Liver (tissue), 9 donors: Measurements from ENCODE around the gene DNAJC2. TPM values are rescaled to one million over a fixed set of nuclear protein-coding genes. Genes with fewer than 3 reads are reported as not detected.

Experiments
- DNase-seq: peaks from one replicate; pipeline ENCODE4 v3.0.0-alpha.2; 2017; ENCODE audit warnings: low spot score
- H3K27ac ChIP-seq, 2 donors: one replicate each; pipeline ENCODE4 v1.7.0; 2013; ENCODE audit warnings: inconsistent platforms in 2 of 2, low read length in 2 of 2, control low read depth in 1 of 2, low read depth in 1 of 2, mild to moderate bottlenecking in 1 of 2
- H3K27me3 ChIP-seq, 4 donors: one replicate each; pipeline versions ENCODE4 v1.6.1 to v1.7.0; 2013; ENCODE audit warnings: low read length in 3 of 4, inconsistent platforms in 1 of 4, mild to moderate bottlenecking in 1 of 4, moderate library complexity in 1 of 4; ENCODE audit not compliant: control insufficient read depth in 4 of 4, insufficient read depth in 4 of 4
- H3K36me3 ChIP-seq, 4 donors: one replicate each; pipeline versions ENCODE4 v1.6.1 to v1.7.0; 2013; ENCODE audit warnings: low read length in 3 of 4, mild to moderate bottlenecking in 3 of 4, low read depth in 1 of 4, moderate library complexity in 1 of 4; ENCODE audit not compliant: control insufficient read depth in 4 of 4, insufficient read depth in 3 of 4
- H3K4me1 ChIP-seq, 4 donors: one replicate each; pipeline versions ENCODE4 v1.6.1 to v1.7.0; 2013; ENCODE audit warnings: low read length in 3 of 4, mild to moderate bottlenecking in 3 of 4, moderate library complexity in 1 of 4; ENCODE audit not compliant: control insufficient read depth in 4 of 4, insufficient read depth in 4 of 4
- H3K4me3 ChIP-seq, 3 donors: one replicate each; pipeline versions ENCODE4 v1.6.1 to v1.7.0; 2013; ENCODE audit warnings: low read length in 3 of 3, control low read depth in 1 of 3, low read depth in 1 of 3, mild to moderate bottlenecking in 1 of 3
- H3K9ac ChIP-seq, 2 donors: one replicate each; pipeline ENCODE4 v1.7.0; 2013; ENCODE audit warnings: low read length in 2 of 2, mild to moderate bottlenecking in 2 of 2, moderate library complexity in 2 of 2, control low read depth in 1 of 2, low read depth in 1 of 2
- H3K9me3 ChIP-seq, 4 donors: one replicate each; pipeline versions ENCODE4 v1.6.1 to v1.7.0; 2013; ENCODE audit warnings: low read length in 3 of 4; ENCODE audit not compliant: control insufficient read depth in 4 of 4
- ATF3 ChIP-seq: IDR thresholded peaks from 2 replicates; pipeline ENCODE4 v1.6.1; 2016; ENCODE audit warnings: antibody characterized with exemption
- FOXA2 ChIP-seq: IDR thresholded peaks from 2 replicates; pipeline ENCODE4 v1.6.1; 2016; ENCODE audit warnings: antibody characterized with exemption
- GABPA ChIP-seq, 2 donors: IDR thresholded peaks in 1 of 2; conservative IDR thresholded peaks in 1 of 2; 2 replicates each; pipeline ENCODE4 v1.6.1; 2016; ENCODE audit warnings: antibody characterized with exemption in 2 of 2, mild to moderate bottlenecking in 1 of 2, moderate library complexity in 1 of 2
- JUND ChIP-seq, 2 donors: IDR thresholded peaks; 2 replicates each; pipeline ENCODE4 v1.6.1; 2016; ENCODE audit warnings: antibody characterized with exemption in 2 of 2
- MAX ChIP-seq: IDR thresholded peaks from 2 replicates; pipeline ENCODE4 v1.6.1; 2016; ENCODE audit warnings: antibody characterized with exemption
- NR2F2 ChIP-seq: IDR thresholded peaks from 2 replicates; pipeline ENCODE4 v1.6.1; 2016; ENCODE audit warnings: antibody characterized with exemption
- RAD21 ChIP-seq, 2 donors: IDR thresholded peaks; 2 replicates each; pipeline ENCODE4 v1.6.1; 2016; ENCODE audit warnings: antibody characterized with exemption in 2 of 2, mild to moderate bottlenecking in 2 of 2
- RXRA ChIP-seq, 2 donors: IDR thresholded peaks; 2 replicates each; pipeline ENCODE4 v1.6.1; 2017 to 2018; ENCODE audit warnings: antibody characterized with exemption in 2 of 2, mild to moderate bottlenecking in 1 of 2
- SP1 ChIP-seq: IDR thresholded peaks from 2 replicates; pipeline ENCODE4 v1.6.1; 2018; ENCODE audit warnings: antibody characterized with exemption, mild to moderate bottlenecking
- TAF1 ChIP-seq: conservative IDR thresholded peaks from 2 replicates; pipeline ENCODE4 v1.6.1; 2016; ENCODE audit warnings: antibody characterized with exemption, mild to moderate bottlenecking
- YY1 ChIP-seq: IDR thresholded peaks from 2 replicates; pipeline ENCODE4 v1.6.1; 2016; ENCODE audit warnings: antibody characterized with exemption, mild to moderate bottlenecking
- ZBTB33 ChIP-seq: IDR thresholded peaks from 2 replicates; pipeline ENCODE4 v1.6.1; 2016; ENCODE audit warnings: antibody characterized with exemption
- WGBS: extraction: QIAGEN DNeasy Blood & Tissue Kit; methylation state at CpG from one replicate; pipeline ENCODE4 v1.1.7; 2013; 5-methylcytosine and 5-hydroxymethylcytosine counted together
- polyA plus RNA-seq, 2 donors: library from polyadenylated mRNA; stranded (reverse) in 1 of 2; unstranded in 1 of 2; fragments of 200-250 nt in 1 of 2; fragments of >200 nt in 1 of 2; fragmentation: Nextera tagmentation in 1 of 2; extraction: Ambion mirVana in 1 of 2; gene quantifications; one replicate each; pipeline versions ENCODE4 v1.2.1 to v1.2.3, GENCODE V29; 2013 to 2015
- total RNA-seq, 2 donors: library from RNA; depleted of rRNA; stranded (reverse); fragments of >200 nt; gene quantifications; one replicate each; pipeline ENCODE4 v1.2.3, GENCODE V29; 2014
- TF ChIP-seq, protein P1 (sequence below): IDR thresholded peaks from 2 replicates; pipeline ENCODE4 v1.6.1; 2016; ENCODE audit warnings: antibody characterized with exemption, mild to moderate bottlenecking
- TF ChIP-seq, protein P2 (sequence below): fragments of 150-350 bp; IDR thresholded peaks from 2 replicates; pipeline ENCODE4 v1.5.1; 2017; ENCODE audit warnings: improper control_type of control experiment, low read depth, low read length; ENCODE audit not compliant: missing input control
- donor health status: healthy.
- donor health status: healthy.
- donor health status: healthy.
- donor health status: healthy.
- donor health status: healthy.

DNAJC2 gene
- total and polyA plus RNA-seq, 4 donors = 7.5 to 19.6 (median 11.0) TPM

GRCh38 chr7:103296901-103297836 lies 47.4 kb downstream of the DNAJC2 start, which contains the start of gene PMPCB (continued):
- no peak for TF ChIP-seq TAF1
- no peak for TF ChIP-seq ZBTB33
- TF ChIP-seq SP1 = peak; percentile 60
- no peak for TF ChIP-seq JUND (IDR thresholded peaks at IDR 0.05)
- peak; percentile 99 for TF ChIP-seq YY1
- peak; percentile 70 to 91 for TF ChIP-seq RXRA (IDR thresholded peaks at IDR 0.05)
- peak; percentile 99 for TF ChIP-seq NR2F2
- no peak for TF ChIP-seq ATF3
- TF ChIP-seq GABPA (IDR thresholded peaks at IDR 0.05 in 1 of 2, conservative IDR thresholded peaks at IDR 0.05 in 1 of 2) = peak; percentile 61 to 91

DNA sequence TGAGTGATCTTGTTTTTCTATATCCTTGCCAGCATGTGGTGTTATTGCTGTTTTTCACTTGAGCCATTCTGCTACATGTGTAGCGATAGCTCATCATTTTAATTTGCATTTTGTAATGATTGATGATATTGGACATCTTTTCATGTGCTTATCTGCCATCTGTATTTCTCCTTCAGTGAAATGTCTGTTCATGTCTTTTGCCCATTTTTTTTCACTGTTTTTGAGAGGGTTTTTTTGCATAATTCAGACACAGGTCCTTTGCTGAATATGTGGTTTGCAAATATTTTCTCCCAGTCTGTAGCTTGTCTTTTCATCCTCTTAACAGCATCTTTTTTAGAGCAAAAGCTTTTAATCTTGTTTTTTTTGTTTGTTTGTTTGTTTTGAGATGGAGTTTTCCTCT lies 51.0 kb downstream of the DNAJC2 start:
- Histone ChIP-seq H3K27me3 (no peaks in the 10 kb centered on the region), H3K9ac (no peak overlapping the region), H3K27ac (no peak overlapping the region), H3K9me3 (no peaks in the 10 kb centered on the region), H3K36me3 (no peaks in the 10 kb centered on the region), H3K4me3 (no peak overlapping the region), H3K4me1 (peaks cover 0 to 13% (median 11%) of the 10 kb centered on the region in 4 donors)
- no peak for DNase-seq
- TF ChIP-seq ATF3 (no peak), SP1 (no peak), FOXA2 (no peak), ZBTB33 (no peak), RAD21 (IDR thresholded peaks at IDR 0.05) (no peak), YY1 (no peak), MAX (no peak)
- TF ChIP-seq, protein P1, sequence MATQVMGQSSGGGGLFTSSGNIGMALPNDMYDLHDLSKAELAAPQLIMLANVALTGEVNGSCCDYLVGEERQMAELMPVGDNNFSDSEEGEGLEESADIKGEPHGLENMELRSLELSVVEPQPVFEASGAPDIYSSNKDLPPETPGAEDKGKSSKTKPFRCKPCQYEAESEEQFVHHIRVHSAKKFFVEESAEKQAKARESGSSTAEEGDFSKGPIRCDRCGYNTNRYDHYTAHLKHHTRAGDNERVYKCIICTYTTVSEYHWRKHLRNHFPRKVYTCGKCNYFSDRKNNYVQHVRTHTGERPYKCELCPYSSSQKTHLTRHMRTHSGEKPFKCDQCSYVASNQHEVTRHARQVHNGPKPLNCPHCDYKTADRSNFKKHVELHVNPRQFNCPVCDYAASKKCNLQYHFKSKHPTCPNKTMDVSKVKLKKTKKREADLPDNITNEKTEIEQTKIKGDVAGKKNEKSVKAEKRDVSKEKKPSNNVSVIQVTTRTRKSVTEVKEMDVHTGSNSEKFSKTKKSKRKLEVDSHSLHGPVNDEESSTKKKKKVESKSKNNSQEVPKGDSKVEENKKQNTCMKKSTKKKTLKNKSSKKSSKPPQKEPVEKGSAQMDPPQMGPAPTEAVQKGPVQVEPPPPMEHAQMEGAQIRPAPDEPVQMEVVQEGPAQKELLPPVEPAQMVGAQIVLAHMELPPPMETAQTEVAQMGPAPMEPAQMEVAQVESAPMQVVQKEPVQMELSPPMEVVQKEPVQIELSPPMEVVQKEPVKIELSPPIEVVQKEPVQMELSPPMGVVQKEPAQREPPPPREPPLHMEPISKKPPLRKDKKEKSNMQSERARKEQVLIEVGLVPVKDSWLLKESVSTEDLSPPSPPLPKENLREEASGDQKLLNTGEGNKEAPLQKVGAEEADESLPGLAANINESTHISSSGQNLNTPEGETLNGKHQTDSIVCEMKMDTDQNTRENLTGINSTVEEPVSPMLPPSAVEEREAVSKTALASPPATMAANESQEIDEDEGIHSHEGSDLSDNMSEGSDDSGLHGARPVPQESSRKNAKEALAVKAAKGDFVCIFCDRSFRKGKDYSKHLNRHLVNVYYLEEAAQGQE = no peak
- TF ChIP-seq, protein P2, sequence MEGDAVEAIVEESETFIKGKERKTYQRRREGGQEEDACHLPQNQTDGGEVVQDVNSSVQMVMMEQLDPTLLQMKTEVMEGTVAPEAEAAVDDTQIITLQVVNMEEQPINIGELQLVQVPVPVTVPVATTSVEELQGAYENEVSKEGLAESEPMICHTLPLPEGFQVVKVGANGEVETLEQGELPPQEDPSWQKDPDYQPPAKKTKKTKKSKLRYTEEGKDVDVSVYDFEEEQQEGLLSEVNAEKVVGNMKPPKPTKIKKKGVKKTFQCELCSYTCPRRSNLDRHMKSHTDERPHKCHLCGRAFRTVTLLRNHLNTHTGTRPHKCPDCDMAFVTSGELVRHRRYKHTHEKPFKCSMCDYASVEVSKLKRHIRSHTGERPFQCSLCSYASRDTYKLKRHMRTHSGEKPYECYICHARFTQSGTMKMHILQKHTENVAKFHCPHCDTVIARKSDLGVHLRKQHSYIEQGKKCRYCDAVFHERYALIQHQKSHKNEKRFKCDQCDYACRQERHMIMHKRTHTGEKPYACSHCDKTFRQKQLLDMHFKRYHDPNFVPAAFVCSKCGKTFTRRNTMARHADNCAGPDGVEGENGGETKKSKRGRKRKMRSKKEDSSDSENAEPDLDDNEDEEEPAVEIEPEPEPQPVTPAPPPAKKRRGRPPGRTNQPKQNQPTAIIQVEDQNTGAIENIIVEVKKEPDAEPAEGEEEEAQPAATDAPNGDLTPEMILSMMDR = no peak
- WGBS = 97% methylated on average over 1 of the region's 1 CpG
